A549 (cell line): ENCODE measurements around the gene CUL2. TPM values are rescaled to one million over a fixed set of nuclear protein-coding genes. Genes with fewer than 3 reads are reported as not detected.

ENCODE experiments used
- ATAC-seq, 2 experiments: fragments of 200-7000 bp in 1 of 2; fragments of >200 bp in 1 of 2; cut with Nextera tagmentation in 1 of 2; cut with Tn5 transposase in 1 of 2; 3 replicates each; pipeline versions ENCODE4 v1.8.0 to v1.9.1; 2018 to 2020; ENCODE audit warnings: mild to moderate bottlenecking in 1 of 2, moderate library complexity in 1 of 2
- CTCF ChIA-PET: fragments of 300-600 bp; sonication (Branson Sonifier 250); formaldehyde crosslinking; extraction: SDS; loops from one replicate; lab custom pipeline; 2021; ENCODE audit warnings: antibody characterized with exemption, inconsistent platforms; lab: Yijun Ruan, JAX
- POLR2A ChIA-PET: fragments of 350-600 bp; formaldehyde crosslinking; extraction: SDS; loops from one replicate; lab custom pipeline; 2021; ENCODE audit warnings: antibody characterized with exemption, inconsistent platforms; lab: Yijun Ruan, JAX
- DNase-seq, 2 experiments: peaks; one replicate each; pipeline versions ENCODE4 v3.0.0 to v3.0.0-alpha.2; 2011 to 2016; ENCODE audit warnings: low read depth in 1 of 2, low spot score in 1 of 2
- FAIRE-seq: peaks from 2 replicates; lab custom pipeline; 2011; peaks lifted over from hg19 to GRCh38; lab: Jason Lieb, UNC
- H3K27ac ChIP-seq, 2 experiments: fragments of >200 bp; sonication (Bioruptor Twin); formaldehyde crosslinking; 3 replicates each; pipeline ENCODE4 v1.5.1; 2016 to 2017
- H3K4me1 ChIP-seq: fragments of >200 bp; sonication (Bioruptor Twin); formaldehyde crosslinking; 3 replicates; pipeline ENCODE4 v1.6.1; 2016
- H3K4me2 ChIP-seq: fragments of >200 bp; sonication (Bioruptor Twin); formaldehyde crosslinking; 3 replicates; pipeline ENCODE4 v1.6.1; 2016
- H3K4me3 ChIP-seq: fragments of >200 bp; sonication (Bioruptor Twin); formaldehyde crosslinking; 3 replicates; pipeline ENCODE4 v1.5.1; 2016
- H3K9me3 ChIP-seq: fragments of >200 bp; sonication (Bioruptor Twin); formaldehyde crosslinking; 3 replicates; pipeline ENCODE4 v1.6.1; 2016
- ATOH8 ChIP-seq: fragments of 250-450 bp; sonication (Bioruptor Pico); IDR thresholded peaks from 2 replicates; pipeline ENCODE4 v1.5.0; 2020; ENCODE audit warnings: low read depth, mild to moderate bottlenecking, moderate library complexity
- CBX2 ChIP-seq: fragments of 200-600 bp; sonication (generic); IDR thresholded peaks from 2 replicates; pipeline ENCODE4 v1.6.1; 2016; ENCODE audit warnings: low read depth, mild to moderate bottlenecking, borderline replicate concordance
- CHD4 ChIP-seq: fragments of 200-600 bp; sonication (generic); IDR thresholded peaks from 2 replicates; pipeline ENCODE4 v1.6.1; 2016; ENCODE audit warnings: antibody characterized with exemption, mild to moderate bottlenecking, borderline replicate concordance
- E2F6 ChIP-seq: IDR thresholded peaks from 2 replicates; pipeline ENCODE4 v1.6.1; 2012; ENCODE audit warnings: low read depth, borderline replicate concordance
- EP300 ChIP-seq, 2 experiments: fragments of >200 bp; sonication (Bioruptor Twin); formaldehyde crosslinking; IDR thresholded peaks; 2 replicates in 1 of 2; 3 replicates in 1 of 2; pipeline ENCODE4 v1.6.1; 2016 to 2017
- ESRRA ChIP-seq: fragments of 150-350 bp; IDR thresholded peaks from 2 replicates; pipeline ENCODE4 v1.6.1; 2014; ENCODE audit warnings: mild to moderate bottlenecking, low read length, borderline replicate concordance
- HMGXB4 ChIP-seq: fragments of 250-450 bp; sonication (Bioruptor Pico); IDR thresholded peaks from 2 replicates; pipeline ENCODE4 v1.5.0; 2021; ENCODE audit warnings: mild to moderate bottlenecking, moderate library complexity, borderline replicate concordance
- HOXA7 ChIP-seq: fragments of 250-450 bp; sonication (Bioruptor Pico); IDR thresholded peaks from 2 replicates; pipeline ENCODE4 v1.5.0; 2020; ENCODE audit warnings: mild to moderate bottlenecking, moderate library complexity
- HOXB13 ChIP-seq: fragments of 250-450 bp; sonication (Bioruptor Pico); IDR thresholded peaks from 2 replicates; pipeline ENCODE4 v1.5.0; 2020; ENCODE audit warnings: low read depth, mild to moderate bottlenecking, moderate library complexity
- JUNB ChIP-seq: fragments of >200 bp; sonication (Bioruptor Twin); formaldehyde crosslinking; IDR thresholded peaks from 2 replicates; pipeline ENCODE4 v1.6.1; 2016
- MAX ChIP-seq: IDR thresholded peaks from 2 replicates; pipeline ENCODE4 v1.6.1; 2012
- NPAS2 ChIP-seq: fragments of 250-450 bp; sonication (Bioruptor Pico); IDR thresholded peaks from 2 replicates; pipeline ENCODE4 v1.8.0; 2022; ENCODE audit warnings: mild to moderate bottlenecking, moderate library complexity, borderline replicate concordance
- PHF8 ChIP-seq: fragments of 200-600 bp; sonication (generic); IDR thresholded peaks from 2 replicates; pipeline ENCODE4 v1.6.1; 2016; ENCODE audit warnings: low read depth, mild to moderate bottlenecking, antibody characterized with exemption, moderate library complexity, borderline replicate concordance
- POLR2A ChIP-seq: IDR thresholded peaks from 2 replicates; pipeline ENCODE4 v1.6.1; 2012; ENCODE audit warnings: mild to moderate bottlenecking, low read length
- RNF2 ChIP-seq: fragments of 200-600 bp; sonication (generic); IDR thresholded peaks from 2 replicates; pipeline ENCODE4 v1.6.1; 2016; ENCODE audit warnings: low read depth, mild to moderate bottlenecking, antibody characterized with exemption, moderate library complexity, borderline replicate concordance
- SMC3 ChIP-seq: fragments of >200 bp; sonication (Bioruptor Twin); formaldehyde crosslinking; IDR thresholded peaks from 3 replicates; pipeline ENCODE4 v1.6.1; 2018; ENCODE audit warnings: inconsistent platforms
- SREBF2 ChIP-seq: fragments of 450-650 bp; IDR thresholded peaks from 2 replicates; pipeline ENCODE4 v1.6.1; 2014; ENCODE audit warnings: mild to moderate bottlenecking, moderate library complexity
- TP53 ChIP-seq: fragments of 250-450 bp; sonication (Bioruptor Pico); IDR thresholded peaks from 2 replicates; pipeline ENCODE4 v1.5.0; 2021; ENCODE audit warnings: mild to moderate bottlenecking, moderate library complexity
- USF2 ChIP-seq: fragments of 450-650 bp; IDR thresholded peaks from 2 replicates; pipeline ENCODE4 v1.6.1; 2014; ENCODE audit warnings: antibody characterized with exemption
- ZC3H11A ChIP-seq: fragments of 450-650 bp; IDR thresholded peaks from 2 replicates; pipeline ENCODE4 v1.6.1; 2014; ENCODE audit warnings: antibody characterized with exemption, mild to moderate bottlenecking
- ZNF302 ChIP-seq: fragments of 250-450 bp; sonication (Bioruptor Pico); IDR thresholded peaks from 2 replicates; pipeline ENCODE4 v1.9.0; 2021; ENCODE audit warnings: inconsistent platforms, mild to moderate bottlenecking, moderate library complexity
- WGBS: methylation state at CpG from one replicate; pipeline ENCODE4 v1.1.6; 2017; ENCODE audit errors: missing lambda C conversion rate; 5-methylcytosine and 5-hydroxymethylcytosine counted together
- polyA plus RNA-seq, 4 experiments: library from polyadenylated mRNA; depleted of rRNA in 3 of 4; stranded (reverse); fragments of >200 nt; fragmentation: RNase III in 1 of 4; extraction: RNeasy Plus Mini Kit Qiagen cat#74134 plus additional on column Dnase treatment in 1 of 4; gene quantifications; 2 replicates in 3 of 4; 3 replicates in 1 of 4; pipeline ENCODE4 v1.2.3, GENCODE V29; 2011 to 2017

The CUL2 gene
- polyA plus RNA-seq, 2 of the 4 experiments (the other 2 are of a cell fraction): 26.8 to 35.1 TPM

GRCh38 chr10:34967335-34967880, 122.7 kb downstream of the CUL2 start (continued):
- no peak for TF ChIP-seq USF2

GRCh38 chr10:34966451-34966850, 123.7 kb downstream of the CUL2 start:
- H3K4me1 ChIP-seq: 0 out of 3 replicates have a peak, but pooled peaks cover 7% of the 10 kb centered on the region
- no peak for TF ChIP-seq SMC3
- TF ChIP-seq RNF2: no peak
- no peak for TF ChIP-seq ATOH8
- no peak for TF ChIP-seq E2F6
- TF ChIP-seq JUNB: no peak
- no peak for TF ChIP-seq NPAS2
- TF ChIP-seq HOXA7 (CRISPR knock-in tag): no peak
- TF ChIP-seq ZNF302 (CRISPR knock-in tag): no peak
- no peak for TF ChIP-seq CBX2
- TF ChIP-seq, all 56 proteins: peak for 0
- no peak for FAIRE-seq
- ChIA-PET POLR2A (no interaction called here), CTCF (interaction anchor here (0.6 to 3.6 kb wide), 3 partner anchors 8 to 28 kb away, joined by 3 to 10 read pairs (median 4); no protein-coding TSS in a partner anchor)
- WGBS: 84% methylated on average over 5 of the region's 5 CpGs
- no peak for ATAC-seq
- Histone ChIP-seq H3K4me2 (no peak overlapping the region), H3K4me3 (no peak overlapping the region), H3K27ac (no peak overlapping the region), H3K9me3 (no peaks in the 10 kb centered on the region)
- no peak for DNase-seq

- ChIA-PET POLR2A (no interaction called here), CTCF (interaction anchor here (0.6 to 3.6 kb wide), 2 partner anchors 9 to 24 kb away, joined by 3 to 10 read pairs; no protein-coding TSS in a partner anchor)
- H3K27ac ChIP-seq: no peak overlapping the region
- no peak for FAIRE-seq
- DNase-seq: no peak
- no peak overlapping the region for H3K4me3 ChIP-seq
- H3K9me3 ChIP-seq: no peaks in the 10 kb centered on the region
- 78% methylated on average over 5 of the region's 5 CpGs for WGBS
- TF ChIP-seq TP53: no peak
- TF ChIP-seq ESRRA: no peak
- no peak for TF ChIP-seq CBX2
- no peak for TF ChIP-seq ZC3H11A
- no peak for TF ChIP-seq HOXB13
- no peak for TF ChIP-seq SREBF2
- no peak for TF ChIP-seq MAX
- no peak for TF ChIP-seq USF2
- no peak for TF ChIP-seq PHF8
- no peak for TF ChIP-seq E2F6
- TF ChIP-seq POLR2A: no peak
- TF ChIP-seq HOXA7 (CRISPR knock-in tag): no peak
- no peak for TF ChIP-seq JUNB
- TF ChIP-seq CHD4: no peak
- no peak for TF ChIP-seq HMGXB4 (CRISPR knock-in tag)
- TF ChIP-seq EP300 (IDR thresholded peaks at IDR 0.05): no peak
- ATAC-seq: no peak
- no peak overlapping the region for H3K4me2 ChIP-seq
- H3K4me1 ChIP-seq: 0 out of 3 replicates have a peak, but pooled peaks cover 7% of the 10 kb centered on the region
These were observed 124.1 kb downstream of the CUL2 start for GRCh38 chr10:34966040-34966439.
